Heart left ventricle (tissue), 13 donors: ENCODE measurements around the gene PLCB1.

Experiments used
- CTCF ChIP-seq, 12 donors: fragments of 200-600 bp; sonication (generic) in 4 of 12; IDR thresholded peaks; one replicate each; pipeline versions ENCODE4 v1.5.0 to v1.8.0; 2018 to 2022; ENCODE audit warnings: antibody characterized with exemption in 12 of 12, mild to moderate bottlenecking in 5 of 12
- POLR2A ChIP-seq, 2 donors: fragments of 450-650 bp; IDR thresholded peaks; one replicate each; pipeline ENCODE4 v1.6.1; 2017; ENCODE audit warnings: antibody characterized with exemption in 2 of 2, mild to moderate bottlenecking in 2 of 2, moderate library complexity in 2 of 2
- donor health status: ischemic (EF 13 %, LVEDD 7.1; RV severe dilation, severe dysfunction).
- donor health status: DM: no; HTN: yes; CAD: no.
- donor health status: DM: no; HTN: no; CAD: no.
- donor health status: ischemic (EF 25% LVEDD 6.9; RV normal size, moderate dysfunction).
- donor health status: ischemic (EF 25% LVEDD 5.7; RV mildly dilated, moderate dysfunction).
- donor health status: ischemic (EF 35%, LVEDD 5.7; RV mildly dilated, moderate dysfunction).
- donor health status: nonischemic (EF 11% LVEDD 7.7; RV severe dilation, severe dysfunction).
- donor health status: DM: yes; HTN: yes; CAD: no.
- donor health status: PGD.
- donor health status: ischemic (EF 29% LVEDD 5.4; RV normal size, mild dysfunction).
- donor health status: nonischemic (EF 23%, LVEDD 6.1; RV moderate dilation, normal function).

GRCh38 chr20:8203366-8203765 lies 71.3 kb downstream of the PLCB1 start:
- TF ChIP-seq POLR2A (IDR thresholded peaks at IDR 0.05) (no peak), CTCF (IDR thresholded peaks at IDR 0.05) (no peak)
